ENCODE data around the gene CYP2C8. TPM values are rescaled to one million over a fixed set of nuclear protein-coding genes. Genes with fewer than 3 reads are reported as not detected.
"Not testable (repeated sequence)": the region's sequence is repeated elsewhere in the genome, so short reads cannot be mapped to it uniquely, and the experiment has no call there.

Gene CYP2C8
- total RNA-seq, result under 1 TPM in 1 of 10 donors, not detected in 9; 0.17 TPM
- polyA plus RNA-seq, result under 1 TPM; 0.07 to 0.51 TPM
- long read RNA-seq, donor 1, result 0 reads
- long read RNA-seq, donor 2, partial matches to known transcripts, result 0 of 1 reads
- long read RNA-seq, donor 2, other reads (novel, unspliced or antisense), result 1 of 1 reads
- long read RNA-seq, donor 3, result 0 reads

- H3K27ac ChIP-seq, result no peak within 1 kb of the TSS
- no peaks in the 10 kb centered on the region for H3K36me3 ChIP-seq
- no peak within 1 kb of the TSS for H3K4me3 ChIP-seq
- no peaks in the 10 kb centered on the region for H3K4me1 ChIP-seq
- ATAC-seq (no peak), DNase-seq (no peak)
- intact Hi-C loops (cut with DNase I), result no loop called here
- H3K27me3 ChIP-seq, result no peaks in the 10 kb centered on the region
- no peak for TF ChIP-seq CTCF (IDR thresholded peaks at IDR 0.05)
- peaks cover 0 to 3% (median 0%) of the 10 kb centered on the region in 11 donors for H3K9me3 ChIP-seq
Observed at GRCh38 chr10:95069286-95069685, at the start of gene CYP2C8. TSS of gene CYP2C8 (minus strand) at chr10:95069497. CDS start at chr10:95069402, 95 bp downstream.

GRCh38 chr10:95116869-95117269, 47.6 kb upstream of the CYP2C8 start:
- intact Hi-C loops (cut with DNase I), result no loop called here
- H3K4me3 ChIP-seq, result no peak overlapping the region
- H3K4me1 ChIP-seq, result no peaks in the 10 kb centered on the region
- peaks cover 0 to 67% (median 13%) of the 10 kb centered on the region in 11 donors for H3K9me3 ChIP-seq
- DNase-seq (no peak), ATAC-seq (no peak)
- TF ChIP-seq CTCF (IDR thresholded peaks at IDR 0.05), result no peak
- 46 to 67% methylated on average over 2 of the region's 2 CpGs for WGBS, 2 donors
- H3K27ac ChIP-seq, result no peak overlapping the region
- no peaks in the 10 kb centered on the region for H3K36me3 ChIP-seq
- H3K27me3 ChIP-seq, result peaks cover 0 to 4% (median 0%) of the 10 kb centered on the region in 7 donors

DNA sequence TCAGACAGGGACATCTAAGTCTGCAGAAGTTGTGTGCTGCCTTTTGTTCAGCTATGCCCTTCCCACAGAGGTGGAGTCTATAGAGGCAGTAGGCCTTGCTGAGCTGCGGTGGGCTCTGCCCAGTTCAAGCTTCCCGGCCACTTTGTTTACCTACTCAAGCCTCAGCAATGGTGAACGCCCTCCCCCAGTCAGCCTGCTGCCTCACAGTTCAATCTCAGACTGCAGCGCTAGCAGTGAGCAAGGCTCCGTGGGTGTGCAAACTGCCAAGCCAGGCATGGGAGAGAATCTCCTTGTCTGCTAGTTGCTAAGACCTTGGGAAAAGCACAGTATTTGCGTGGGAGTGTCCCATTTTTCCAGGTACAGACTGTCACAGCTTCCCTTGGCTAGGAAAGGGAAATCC, 41.5 kb upstream of the CYP2C8 start:
- ATAC-seq; H3K4me1 ChIP-seq; intact Hi-C loops (cut with DNase I); H3K4me3 ChIP-seq; H3K27me3 ChIP-seq; DNase-seq; H3K36me3 ChIP-seq; H3K27ac ChIP-seq: not testable (repeated sequence)
- peaks cover 0 to 68% (median 5%) of the 10 kb centered on the region in 11 donors for H3K9me3 ChIP-seq
- WGBS, 2 donors, result 67 to 84% methylated on average over 6 of the region's 6 CpGs

GRCh38 chr10:95097805-95098204, 28.5 kb upstream of the CYP2C8 start:
- 43 to 52% methylated on average over 1 of the region's 1 CpG for WGBS, 2 donors
- Histone ChIP-seq H3K4me1 (no peaks in the 10 kb centered on the region), H3K36me3 (no peaks in the 10 kb centered on the region), H3K27me3 (no peaks in the 10 kb centered on the region), H3K4me3 (no peak overlapping the region), H3K27ac (no peak overlapping the region), H3K9me3 (no peaks in the 10 kb centered on the region)
- no peak for TF ChIP-seq CTCF (IDR thresholded peaks at IDR 0.05)
- DNase-seq (no peak), ATAC-seq (no peak)
- intact Hi-C loops (cut with DNase I), result no loop called here

GRCh38 chr10:95096143-95096542, 26.8 kb upstream of the CYP2C8 start:
- H3K4me1 ChIP-seq, result no peaks in the 10 kb centered on the region
- no peak for TF ChIP-seq CTCF (IDR thresholded peaks at IDR 0.05)
- no peaks in the 10 kb centered on the region for H3K27me3 ChIP-seq
- H3K36me3 ChIP-seq, result no peaks in the 10 kb centered on the region
- intact Hi-C loops (cut with DNase I), result no loop called here
- 94 to 95% methylated on average over 1 of the region's 1 CpG for WGBS, 2 donors
- peaks cover 0 to under 1% (median 0%) of the 10 kb centered on the region in 11 donors for H3K9me3 ChIP-seq
- no peak overlapping the region for H3K4me3 ChIP-seq
- DNase-seq, result no peak
- ATAC-seq, result no peak
- no peak overlapping the region for H3K27ac ChIP-seq

DNA sequence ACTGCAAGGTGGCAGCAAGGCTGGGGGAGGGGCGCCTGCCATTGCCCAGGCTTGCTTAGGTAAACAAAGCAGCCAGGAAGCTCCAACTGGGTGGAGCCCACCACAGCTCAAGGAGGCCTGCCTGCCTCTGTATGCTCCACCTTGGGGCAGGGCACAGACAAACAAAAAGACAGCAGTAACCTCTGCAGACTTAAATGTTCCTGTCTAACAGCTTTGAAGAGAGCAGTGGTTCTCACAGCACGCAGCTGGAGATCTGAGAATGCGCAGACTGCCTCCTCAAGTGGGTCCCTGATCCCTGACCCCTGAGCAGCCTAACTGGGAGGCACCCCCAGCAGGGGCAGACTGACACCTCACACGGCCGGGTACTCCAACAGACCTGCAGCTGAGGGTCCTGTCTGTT, 10.3 kb upstream of the CYP2C8 start:
- H3K4me1 ChIP-seq; intact Hi-C loops (cut with DNase I); ATAC-seq; H3K27me3 ChIP-seq; H3K36me3 ChIP-seq; H3K27ac ChIP-seq; H3K4me3 ChIP-seq; DNase-seq: not testable (repeated sequence)
- WGBS, 2 donors, result 82 to 92% methylated on average over 2 to 4 of the region's 5 CpGs
- peaks cover 0 to 15% (median 0%) of the 10 kb centered on the region in 11 donors for H3K9me3 ChIP-seq

All from heart right ventricle (tissue), 16 donors.